NCI-H187 treated with DMSO at 0.1 percent for 48 hours (cell line): ENCODE results near the gene RNF217.
"Not testable (repeated sequence)": the region's sequence is repeated elsewhere in the genome, so short reads cannot be mapped to it uniquely, and the experiment has no call there.

Experiments
- DNase-seq: peaks from one replicate; lab custom pipeline; 2025; lab: John Stamatoyannopoulos, UW

RNF217 gene, protein sequence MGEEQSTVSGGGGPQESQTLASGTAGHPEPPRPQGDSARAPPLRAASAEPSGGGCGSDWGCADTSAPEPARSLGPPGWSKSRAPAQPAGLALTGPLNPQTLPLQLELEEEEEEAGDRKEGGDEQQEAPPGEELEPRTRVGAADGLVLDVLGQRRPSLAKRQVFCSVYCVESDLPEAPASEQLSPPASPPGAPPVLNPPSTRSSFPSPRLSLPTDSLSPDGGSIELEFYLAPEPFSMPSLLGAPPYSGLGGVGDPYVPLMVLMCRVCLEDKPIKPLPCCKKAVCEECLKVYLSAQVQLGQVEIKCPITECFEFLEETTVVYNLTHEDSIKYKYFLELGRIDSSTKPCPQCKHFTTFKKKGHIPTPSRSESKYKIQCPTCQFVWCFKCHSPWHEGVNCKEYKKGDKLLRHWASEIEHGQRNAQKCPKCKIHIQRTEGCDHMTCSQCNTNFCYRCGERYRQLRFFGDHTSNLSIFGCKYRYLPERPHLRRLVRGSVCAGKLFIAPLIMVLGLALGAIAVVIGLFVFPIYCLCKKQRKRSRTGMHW

DNA sequence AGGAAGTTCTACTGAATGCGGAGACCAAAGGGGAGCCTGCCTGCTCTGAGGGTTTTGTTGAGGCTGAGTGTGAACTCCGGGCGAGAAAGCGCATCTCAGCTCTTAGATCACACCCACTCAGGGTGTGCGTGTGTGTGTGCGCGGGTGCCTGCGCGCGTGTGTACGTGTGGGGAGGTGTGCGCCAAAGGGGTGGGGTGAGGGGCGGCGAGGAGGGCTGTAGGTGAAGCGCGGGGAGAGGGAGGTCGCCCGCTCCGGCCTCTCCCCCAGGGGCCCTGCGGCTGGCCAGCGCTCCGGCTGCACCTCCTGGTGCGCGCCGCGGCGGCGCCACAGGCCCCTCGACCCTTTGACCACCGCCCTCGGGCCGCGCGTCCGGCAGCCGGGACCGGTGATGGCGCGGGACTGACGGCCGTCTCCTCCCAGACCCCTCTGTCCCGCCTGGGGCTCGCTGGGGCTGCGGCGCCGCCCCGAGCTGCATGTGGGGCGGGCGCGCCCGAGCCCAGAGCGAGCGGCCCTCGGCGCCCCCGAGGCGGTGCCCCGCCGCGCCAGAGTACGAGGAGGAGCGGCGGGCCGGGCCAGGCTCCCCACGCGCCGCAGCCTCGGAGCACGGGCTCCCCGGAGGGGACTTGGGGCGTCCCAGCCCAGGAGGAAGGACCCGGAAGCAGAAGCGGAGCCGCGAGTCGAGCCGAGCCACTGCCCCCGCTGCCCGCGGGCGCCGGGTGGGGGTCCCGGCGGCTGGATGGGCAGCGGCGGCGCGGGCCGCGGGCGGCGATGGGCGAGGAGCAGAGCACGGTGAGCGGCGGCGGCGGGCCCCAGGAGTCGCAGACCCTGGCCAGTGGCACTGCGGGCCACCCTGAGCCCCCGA lies at the start of gene RNF217:
Gene RNF217, plus strand, starts transcription at position 661 of the 862 bp plus-strand sequence. Its CDS starts 108 bp downstream, at position 769.
- DNase-seq, result no peak

DNA sequence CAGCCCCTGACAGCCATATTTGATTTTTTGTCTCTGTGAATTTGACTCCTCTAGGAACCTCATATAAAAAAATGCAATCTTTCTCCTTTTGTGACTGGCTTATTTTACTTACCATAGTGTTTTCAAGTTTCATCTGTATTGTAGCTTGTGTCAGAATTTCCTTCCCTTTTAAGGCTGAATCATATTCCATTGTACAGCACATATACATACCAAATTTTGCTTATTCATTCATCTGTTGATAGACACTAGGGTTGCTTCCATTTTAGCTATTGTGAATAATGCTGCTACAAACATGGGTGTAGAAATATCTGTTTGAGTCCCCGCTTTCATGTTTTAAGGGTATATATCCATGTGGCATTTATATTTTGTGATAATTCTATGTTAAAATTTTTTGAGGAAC lies 49.2 kb upstream of the RNF217 start:
- no peak for DNase-seq

DNA sequence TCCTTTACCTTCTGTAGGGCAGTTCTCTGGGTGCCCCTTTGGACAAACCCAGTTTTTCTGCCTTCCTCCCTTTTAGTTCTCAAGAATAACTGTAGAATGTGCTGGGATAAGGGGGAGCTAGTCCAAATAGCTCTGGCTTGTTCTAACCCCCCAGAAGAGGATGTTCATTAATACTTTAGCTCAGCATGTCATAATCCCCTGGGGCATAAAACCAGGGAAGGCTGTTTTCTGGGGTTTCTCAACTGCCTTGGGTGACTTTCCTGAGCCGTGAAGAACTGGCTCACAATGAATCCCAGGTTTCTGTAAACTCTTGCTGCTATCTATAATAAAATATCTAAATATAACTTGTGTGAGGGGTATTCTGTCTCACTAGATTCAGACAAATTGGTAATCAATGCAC lies 44.5 kb upstream of the RNF217 start:
- DNase-seq, result no peak

DNA sequence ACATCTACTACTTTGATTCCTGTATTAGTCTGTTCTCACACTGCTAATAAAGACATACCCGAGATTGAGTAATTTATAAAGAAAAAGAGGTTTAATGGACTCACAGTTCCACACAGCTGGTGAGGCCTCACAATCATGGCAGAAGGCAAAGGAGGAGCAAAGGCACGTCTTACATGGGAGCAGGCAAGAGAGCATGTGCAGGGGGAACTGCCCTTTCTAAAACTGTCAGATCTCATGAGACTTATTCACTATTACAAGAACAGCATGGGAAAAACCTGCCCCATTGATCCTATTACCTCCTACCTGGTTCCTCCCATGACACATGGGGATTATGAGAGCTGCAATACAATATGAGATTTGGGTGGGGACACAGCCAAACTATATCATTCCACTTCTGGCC lies 42.5 kb upstream of the RNF217 start:
- DNase-seq, result not testable (repeated sequence)

DNA sequence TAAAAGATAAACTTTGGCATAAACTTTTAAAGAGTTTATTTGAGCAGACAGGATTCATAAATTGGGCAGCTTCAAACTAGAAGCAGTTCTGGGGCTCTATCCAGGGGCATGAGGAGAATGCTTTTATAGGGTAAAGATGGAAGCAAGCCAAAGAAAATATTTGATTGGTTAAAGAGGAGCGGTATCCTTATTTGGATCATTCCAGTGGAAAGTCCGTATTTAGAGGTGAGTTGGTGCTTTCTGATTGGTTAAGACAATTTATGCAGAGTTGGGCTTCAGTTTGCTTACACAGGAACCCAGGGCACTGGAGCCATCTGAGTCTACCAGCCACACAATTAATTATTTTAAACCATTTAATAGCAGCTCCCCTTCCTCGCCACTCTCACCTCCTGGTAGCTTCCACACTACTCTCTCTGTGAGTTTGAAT lies 37.9 kb upstream of the RNF217 start:
- DNase-seq, result no peak

DNA sequence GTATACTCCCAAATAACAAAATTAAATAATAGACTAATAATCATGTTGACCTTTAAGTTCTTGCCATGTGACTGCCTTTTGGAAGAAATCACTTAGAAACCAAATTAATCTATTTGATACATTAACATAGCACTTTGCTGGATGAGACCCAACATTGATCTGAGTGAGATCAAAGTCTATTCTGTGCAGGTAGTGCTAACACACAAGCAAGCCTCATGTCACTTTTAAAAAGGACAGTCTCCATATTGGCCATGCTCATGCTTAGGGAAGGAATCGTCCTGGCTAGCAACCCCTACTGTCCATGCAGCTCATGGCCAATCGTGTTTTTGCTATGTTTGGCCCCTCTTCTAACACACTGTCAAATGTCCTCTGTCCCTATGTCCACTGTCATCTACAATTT lies 35.8 kb upstream of the RNF217 start:
- no peak for DNase-seq

DNA sequence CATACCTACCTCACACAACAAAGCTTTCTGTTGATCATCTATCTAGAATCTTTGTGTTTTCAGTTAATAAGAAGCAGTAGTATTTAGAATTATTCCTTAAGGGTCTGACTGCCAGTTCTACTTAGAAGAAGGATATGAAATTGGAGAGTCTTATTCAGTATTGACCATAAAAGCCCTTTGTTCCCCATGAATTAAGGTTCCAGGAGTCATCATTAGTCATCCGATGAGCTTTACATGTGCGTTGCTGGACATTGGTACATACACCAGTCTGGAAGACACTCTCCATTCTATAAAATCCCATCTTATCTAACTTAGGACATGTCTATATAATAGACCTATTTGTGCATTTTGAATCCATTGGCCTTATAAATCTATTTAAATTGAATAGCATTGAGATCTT lies 34.4 kb upstream of the RNF217 start:
- no peak for DNase-seq

DNA sequence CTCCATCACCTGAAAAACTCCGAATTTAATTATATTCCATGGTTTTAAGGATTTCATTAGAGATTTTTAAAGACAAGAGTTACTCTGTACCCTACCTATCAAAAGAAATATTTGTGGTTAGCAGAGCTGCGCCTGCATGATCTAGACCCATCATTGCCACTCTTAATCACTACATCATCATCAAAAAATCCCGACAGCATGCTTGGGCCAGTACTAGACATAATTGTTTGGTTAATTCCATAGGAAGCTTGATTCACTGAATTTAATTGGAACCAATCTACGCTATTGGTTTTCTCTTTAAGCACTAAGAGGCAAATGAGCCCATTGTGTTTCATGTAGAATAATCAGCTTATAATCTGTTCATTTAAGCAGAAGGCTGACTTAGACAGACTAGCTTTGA lies 33.4 kb upstream of the RNF217 start:
- DNase-seq, result no peak

DNA sequence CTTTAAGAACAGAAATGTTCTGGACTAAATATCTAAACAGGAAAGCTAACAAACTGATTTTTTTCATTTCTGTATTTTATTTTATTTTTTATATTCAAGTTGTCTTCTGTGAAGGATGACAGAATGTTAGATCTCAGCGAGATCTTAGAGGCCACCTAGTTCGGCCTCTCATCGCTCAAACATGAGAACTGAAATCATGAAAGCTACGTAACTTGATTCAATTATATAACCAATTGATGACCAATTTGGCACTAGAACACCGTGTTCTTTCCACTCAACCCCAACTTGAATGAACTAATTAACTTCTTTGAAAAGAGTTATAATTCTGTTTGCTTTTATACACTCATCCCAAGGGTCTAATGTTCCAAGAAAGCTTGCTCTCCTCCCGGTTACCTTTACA lies 24.6 kb upstream of the RNF217 start:
- no peak for DNase-seq

DNA sequence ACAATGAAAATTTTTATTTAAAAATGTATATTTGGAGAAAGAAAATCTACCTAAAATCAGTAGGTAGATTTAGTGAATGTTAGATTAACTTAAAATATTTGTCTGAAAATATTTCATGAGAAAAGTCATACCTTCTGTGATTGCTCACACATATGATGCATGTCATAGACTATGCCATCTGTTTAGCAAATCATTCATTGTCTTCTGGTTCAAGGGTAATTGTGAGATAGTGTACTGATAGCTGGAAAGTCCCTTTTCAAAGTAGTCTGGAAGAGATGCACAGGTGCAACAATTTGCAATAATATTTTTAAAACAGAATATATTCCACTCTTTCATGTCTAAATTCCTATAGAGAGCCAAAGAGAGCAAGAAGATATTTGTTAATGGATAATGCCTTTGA lies 21.0 kb upstream of the RNF217 start:
- no peak for DNase-seq

DNA sequence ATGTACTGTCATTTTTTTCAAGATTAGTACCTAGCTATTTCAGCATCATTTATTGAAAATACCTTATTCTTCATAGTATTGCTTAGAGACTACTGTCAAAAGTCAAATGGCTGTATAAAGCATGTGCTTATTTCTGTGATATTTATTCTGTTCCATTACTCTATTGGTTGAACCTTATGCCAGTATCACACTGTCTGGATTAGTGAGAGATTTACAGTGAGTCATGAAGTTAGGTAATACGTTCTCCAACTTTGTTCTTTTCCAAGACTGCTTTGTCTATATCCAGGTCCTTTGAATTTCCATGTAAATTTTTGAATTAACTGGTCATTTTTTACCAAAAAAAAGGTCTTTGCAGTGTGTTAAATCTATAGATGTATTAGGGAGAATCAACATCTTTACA lies 18.6 kb upstream of the RNF217 start:
- DNase-seq, result no peak

DNA sequence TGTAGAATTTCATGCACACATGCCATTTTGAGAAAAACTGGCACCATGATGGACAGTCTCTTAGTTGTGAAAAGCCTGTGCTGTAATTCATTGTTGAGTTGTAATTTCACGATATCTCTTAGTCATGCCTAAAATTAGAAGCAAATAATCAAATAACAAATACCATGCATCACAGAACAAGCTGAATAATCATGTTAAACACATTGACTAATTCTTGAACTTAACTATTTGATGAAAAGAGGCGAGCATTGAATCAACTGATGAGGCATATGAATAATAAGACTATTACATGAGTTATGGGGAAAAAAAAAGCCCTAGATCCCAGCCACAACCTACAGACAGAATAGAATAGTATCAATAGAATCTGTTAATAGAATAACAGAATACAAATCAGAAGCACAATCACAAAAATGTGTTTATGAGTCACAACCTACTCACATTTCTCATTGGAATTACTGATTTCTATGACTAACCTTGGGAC lies 14.2 kb upstream of the RNF217 start:
- no peak for DNase-seq

DNA sequence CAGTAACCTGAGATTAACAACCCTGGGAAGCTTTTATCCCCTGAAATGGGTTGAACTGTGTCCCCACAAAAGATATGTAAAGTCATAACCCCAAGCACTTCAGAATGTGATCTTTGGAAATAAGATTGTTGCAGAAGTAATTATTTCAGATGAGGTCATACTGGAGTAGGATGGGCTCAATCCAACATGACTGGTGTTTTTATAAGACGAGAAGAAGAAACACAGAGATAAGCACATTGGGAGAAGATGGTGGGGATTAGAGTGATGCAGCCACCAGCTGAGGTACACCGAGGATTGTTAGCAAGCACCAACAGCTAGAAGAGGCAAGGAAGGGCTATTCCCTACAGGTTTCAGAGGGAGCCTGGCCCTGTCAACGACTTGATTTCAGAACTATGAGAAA lies 12.5 kb upstream of the RNF217 start:
- no peak for DNase-seq

DNA sequence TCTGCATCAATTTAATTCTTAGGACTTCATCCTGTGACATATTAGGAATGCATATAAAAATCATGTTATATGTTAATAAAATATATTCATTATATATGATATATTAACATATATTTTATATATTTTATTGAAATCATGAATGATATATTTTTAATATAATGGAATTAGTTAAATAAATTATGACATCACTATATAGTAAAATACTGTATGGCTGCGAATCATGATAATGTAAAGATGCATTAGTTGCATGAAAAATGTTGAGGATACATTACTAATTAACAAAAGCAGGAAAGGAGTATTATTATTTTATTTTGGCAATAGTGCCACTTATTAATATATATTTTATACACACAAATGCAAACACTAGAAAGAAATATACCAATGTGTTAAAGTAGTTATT lies 8.4 kb upstream of the RNF217 start:
- no peak for DNase-seq

DNA sequence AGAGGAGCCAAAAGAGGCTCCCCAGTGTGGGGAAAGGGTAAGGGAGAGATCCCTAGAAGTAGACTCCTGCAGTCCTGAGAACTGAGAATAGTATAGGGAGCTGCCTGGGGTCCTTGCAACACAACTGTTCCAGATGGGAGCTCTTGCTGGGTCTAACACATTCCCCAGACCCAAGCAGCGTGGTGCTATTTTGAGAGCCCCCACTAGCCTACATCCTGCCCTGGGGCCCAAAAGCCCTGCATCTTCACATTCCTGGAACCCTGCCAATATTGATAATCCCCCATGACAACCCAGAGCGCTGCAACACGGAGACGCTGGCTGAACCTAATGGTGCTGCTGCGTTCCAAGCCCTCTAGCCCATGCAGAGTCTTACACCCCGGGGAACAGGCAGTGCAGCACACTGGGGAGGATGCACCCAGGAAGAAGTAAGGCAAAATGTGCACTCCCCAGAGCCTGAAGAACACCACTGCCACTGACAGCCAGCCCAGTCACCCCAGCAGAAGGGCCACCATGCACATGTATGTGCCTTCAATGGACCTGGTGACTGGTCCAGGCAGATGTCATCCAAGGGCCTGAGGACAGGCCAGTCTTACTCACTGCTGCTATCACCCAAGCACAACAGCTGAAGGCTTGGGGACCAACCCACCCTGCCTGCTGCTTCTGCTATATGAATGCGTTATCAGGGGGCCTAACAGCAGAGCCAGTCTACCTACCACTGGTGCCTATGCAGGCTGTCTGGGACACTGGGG lies 7.0 kb upstream of the RNF217 start:
- no peak for DNase-seq

DNA sequence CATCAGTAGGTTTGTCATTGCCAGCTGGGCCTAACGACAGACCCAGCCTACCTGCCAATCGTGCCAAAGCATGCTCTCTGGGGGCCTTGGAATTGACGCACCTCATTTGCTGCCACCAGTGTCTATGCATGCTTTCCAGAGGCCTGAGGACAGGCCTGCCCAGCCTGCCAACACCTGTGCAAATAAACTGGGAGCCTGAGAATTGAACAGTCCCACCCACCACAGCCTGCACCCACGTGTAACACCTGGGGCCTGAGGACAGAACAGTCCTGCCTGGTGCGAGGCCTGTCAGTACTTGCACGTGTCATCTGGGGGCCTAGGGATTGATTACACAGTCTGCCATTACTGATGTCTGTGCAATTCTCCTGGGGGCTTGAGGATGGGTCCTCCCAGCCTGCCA lies 6.2 kb upstream of the RNF217 start:
- no peak for DNase-seq

DNA sequence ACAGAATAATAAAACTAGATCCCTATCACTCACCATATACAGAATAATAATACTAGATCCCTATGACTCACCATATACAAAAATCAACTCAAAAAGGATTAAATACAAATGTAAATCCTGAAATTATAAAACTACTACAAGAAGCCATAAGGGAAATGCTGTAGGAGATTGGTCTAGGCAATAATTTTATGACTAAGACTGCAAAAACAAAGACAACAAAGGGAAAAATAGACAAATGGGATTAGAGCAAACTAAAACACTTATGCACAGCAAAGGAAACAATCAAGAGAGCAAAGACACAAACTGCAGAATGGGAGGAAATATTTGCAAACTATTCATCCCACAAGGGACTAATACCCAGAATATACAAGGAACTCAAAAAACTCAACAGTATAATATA lies 4.1 kb upstream of the RNF217 start:
- DNase-seq, result no peak

DNA sequence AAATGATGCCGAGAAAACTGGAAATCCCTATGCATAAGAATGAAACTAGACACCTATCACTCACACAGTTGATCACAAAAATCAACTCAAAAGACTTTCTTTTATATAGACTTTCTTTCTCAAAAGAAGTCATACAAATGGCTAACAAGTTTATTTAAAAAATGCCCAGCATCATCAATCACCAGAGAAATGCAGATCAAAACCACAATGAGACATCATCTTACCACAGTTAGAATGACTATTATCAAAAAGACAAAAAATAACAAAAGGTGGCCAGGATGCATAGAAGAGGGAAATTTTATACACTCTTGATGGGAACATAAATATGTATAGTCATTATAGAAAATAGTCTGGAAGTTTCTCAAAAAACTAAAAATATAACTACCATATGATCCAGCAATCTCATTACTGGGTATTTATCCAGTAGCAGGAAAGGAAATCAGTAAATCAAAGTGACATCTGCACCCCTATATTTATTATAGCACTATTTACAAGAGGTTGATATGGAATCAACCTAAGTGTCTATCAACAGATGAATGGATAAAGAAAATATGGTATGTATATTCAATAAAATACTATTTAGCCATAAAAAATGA lies 3.4 kb upstream of the RNF217 start:
- no peak for DNase-seq

DNA sequence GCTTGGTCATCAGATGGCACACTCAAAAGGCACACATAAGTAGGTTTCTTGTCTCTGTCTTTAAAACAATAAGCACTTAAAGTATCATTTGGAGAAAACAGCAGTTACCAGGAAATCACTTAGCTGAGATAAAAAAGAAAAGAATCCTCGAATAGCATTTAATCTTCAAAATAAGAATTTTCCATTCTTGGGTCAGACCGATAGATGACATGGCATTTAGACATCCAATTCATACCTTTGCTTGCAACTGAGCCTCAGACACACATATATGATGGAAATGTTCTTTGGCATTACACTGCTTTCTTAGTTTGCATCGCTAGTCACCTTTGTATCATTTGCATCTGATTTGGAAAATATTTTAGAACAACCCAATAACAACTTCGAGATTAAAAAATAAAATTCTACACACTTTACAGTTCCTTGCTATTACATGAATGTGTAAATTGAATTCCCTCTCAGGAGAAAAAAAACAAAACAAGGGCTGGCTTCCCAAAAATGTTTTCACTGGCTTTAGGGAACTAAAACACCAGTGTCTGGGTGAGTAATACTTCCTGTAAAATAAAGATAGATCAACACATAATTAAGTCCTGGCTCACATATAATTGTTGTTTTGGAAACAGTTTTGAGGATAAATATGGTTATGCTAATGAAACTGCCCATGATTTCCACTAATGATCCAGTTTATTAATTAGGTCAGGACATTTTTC lies 1.3 kb upstream of the RNF217 start:
- DNase-seq, result no peak

DNA sequence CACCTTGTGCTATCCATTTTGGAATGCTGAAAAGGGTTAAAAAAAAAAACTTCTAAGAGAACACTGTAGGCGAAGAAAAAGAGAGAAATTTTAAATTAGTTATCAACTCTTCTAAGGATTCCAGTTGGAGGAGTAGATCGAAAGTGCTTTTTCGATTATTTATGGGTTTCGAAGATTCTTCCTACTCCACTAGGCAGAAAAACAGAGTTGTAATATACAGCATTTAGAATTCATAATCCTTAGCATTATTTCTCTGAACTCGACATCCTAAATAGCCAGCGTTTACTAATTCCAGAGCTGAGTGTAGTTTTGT lies 817 bp upstream of the RNF217 start:
- DNase-seq, result no peak
